Karpas-422 (cell line): Measurements from ENCODE around the gene TRIM13. TPM values are rescaled to one million over a fixed set of nuclear protein-coding genes. Genes with fewer than 3 reads are reported as not detected.
A peak's percentile ranks its signal among the peaks of the same experiment; 100 is the strongest.

Experiments used
- DNase-seq: peaks from one replicate; pipeline ENCODE4 v3.0.0-alpha.2; 2015
- H2AFZ ChIP-seq: fragments of 200-600 bp; sonication (generic); 2 replicates; pipeline ENCODE4 v1.6.1; 2014; ENCODE audit warnings: antibody characterized with exemption, low read length, mixed read lengths
- H3K27ac ChIP-seq: fragments of 200-600 bp; sonication (generic); 2 replicates; pipeline ENCODE4 v1.5.1; 2014; ENCODE audit warnings: mild to moderate bottlenecking, low read length, moderate library complexity
- H3K27me3 ChIP-seq: fragments of 200-600 bp; sonication (generic); 2 replicates; pipeline ENCODE4 v1.6.1; 2014; ENCODE audit warnings: low read length, mixed read lengths
- H3K36me3 ChIP-seq: fragments of 200-600 bp; sonication (generic); 2 replicates; pipeline ENCODE4 v1.6.1; 2014; ENCODE audit warnings: low read length, mixed read lengths; ENCODE audit not compliant: insufficient read depth
- H3K4me1 ChIP-seq: fragments of 200-600 bp; sonication (generic); 2 replicates; pipeline ENCODE4 v1.6.1; 2014; ENCODE audit warnings: mild to moderate bottlenecking, low read length, mixed read lengths
- H3K4me2 ChIP-seq: fragments of 200-600 bp; sonication (generic); 2 replicates; pipeline ENCODE4 v1.6.1; 2014; ENCODE audit warnings: low read length, low read depth, mild to moderate bottlenecking; ENCODE audit not compliant: poor library complexity, severe bottlenecking
- H3K4me3 ChIP-seq: fragments of 200-600 bp; sonication (generic); 2 replicates; pipeline ENCODE4 v1.5.1; 2014; ENCODE audit warnings: mild to moderate bottlenecking, antibody characterized with exemption, low read length, mixed read lengths
- H3K79me2 ChIP-seq: fragments of 200-600 bp; sonication (generic); 2 replicates; pipeline ENCODE4 v1.6.1; 2014; ENCODE audit warnings: mild to moderate bottlenecking, low read length, mixed read lengths
- H3K9ac ChIP-seq: fragments of 200-600 bp; sonication (generic); 2 replicates; pipeline ENCODE4 v1.6.0; 2014; ENCODE audit warnings: low read length
- H3K9me2 ChIP-seq: fragments of 200-600 bp; sonication (generic), shearing (Covaris generic); replicated peaks from 2 replicates; pipeline ENCODE4 v1.6.0; 2014; ENCODE audit warnings: mild to moderate bottlenecking, low read length, moderate library complexity; ENCODE audit not compliant: insufficient read depth
- H3K9me3 ChIP-seq: fragments of 300-700, 200-600 bp; sonication (generic); 2 replicates; pipeline ENCODE4 v1.6.1; 2014; ENCODE audit warnings: low read length, mixed read lengths
- H4K20me1 ChIP-seq: fragments of 200-600 bp; sonication (generic); 2 replicates; pipeline ENCODE4 v1.6.1; 2014; ENCODE audit warnings: mild to moderate bottlenecking, antibody characterized with exemption, low read length, low read depth; ENCODE audit not compliant: insufficient read depth
- total RNA-seq: library from RNA; depleted of rRNA; stranded (reverse); fragments of >200 nt; shearing (Covaris generic); gene quantifications from 2 replicates; pipeline ENCODE4 v1.2.3, GENCODE V29; 2014; ENCODE audit warnings: low replicate concordance

TRIM13 gene
- total RNA-seq, 1 experiment from 2014 or later = 17.5 TPM

- no peak for DNase-seq
- Histone ChIP-seq H3K9ac (no peak overlapping the region), H3K9me3 (no peaks in the 10 kb centered on the region; the same call in 1 of the 2 replicates), H3K9me2 (no peaks in the 10 kb centered on the region), H3K4me3 (no peak overlapping the region), H3K36me3 (peaks cover 19% of the 10 kb centered on the region), H4K20me1 (no peaks in the 10 kb centered on the region), H3K79me2 (no peaks in the 10 kb centered on the region), H2AFZ (no peak overlapping the region), H3K27ac (no peak overlapping the region), H3K4me2 (no peak overlapping the region), H3K4me1 (no peaks in the 10 kb centered on the region), H3K27me3 (no peaks in the 10 kb centered on the region)
These were observed 29.4 kb upstream of the TRIM13 start for GRCh38 chr13:49967456-49967855.

- Histone ChIP-seq H3K4me1 (no peaks in the 10 kb centered on the region), H3K4me2 (no peak overlapping the region), H3K27me3 (no peaks in the 10 kb centered on the region), H3K9me3 (no peaks in the 10 kb centered on the region), H3K4me3 (no peak overlapping the region), H4K20me1 (no peaks in the 10 kb centered on the region), H3K9me2 (no peaks in the 10 kb centered on the region), H3K9ac (no peak overlapping the region), H3K36me3 (peaks cover 22% of the 10 kb centered on the region; the same call in 1 of the 2 replicates), H2AFZ (no peak overlapping the region), H3K79me2 (no peaks in the 10 kb centered on the region), H3K27ac (no peak overlapping the region)
- no peak for DNase-seq
These were observed 24.1 kb upstream of the TRIM13 start for GRCh38 chr13:49972709-49973108.

- H3K9ac ChIP-seq = no peak overlapping the region
- no peaks in the 10 kb centered on the region for H4K20me1 ChIP-seq
- no peak for DNase-seq
- no peak overlapping the region for H3K4me2 ChIP-seq
- no peaks in the 10 kb centered on the region for H3K9me2 ChIP-seq
- no peak overlapping the region for H2AFZ ChIP-seq
- no peaks in the 10 kb centered on the region for H3K79me2 ChIP-seq
- H3K27me3 ChIP-seq = no peaks in the 10 kb centered on the region
- no peak overlapping the region for H3K4me3 ChIP-seq
- H3K9me3 ChIP-seq = no peaks in the 10 kb centered on the region
- no peaks in the 10 kb centered on the region for H3K4me1 ChIP-seq
- H3K36me3 ChIP-seq = peaks cover 16% of the 10 kb centered on the region; the same call in 1 of the 2 replicates
- H3K27ac ChIP-seq = no peak overlapping the region
These were observed 21.0 kb upstream of the TRIM13 start for GRCh38 chr13:49975826-49976225.

GRCh38 chr13:49976314-49977258 is 20.3 kb upstream of the TRIM13 start:
- H4K20me1 ChIP-seq = no peaks in the 10 kb centered on the region
- peaks cover 16% of the 10 kb centered on the region; the same call in 1 of the 2 replicates for H3K36me3 ChIP-seq
- peak; percentile 90 for DNase-seq
- H3K27ac ChIP-seq = no peak overlapping the region
- H3K79me2 ChIP-seq = no peaks in the 10 kb centered on the region
- no peak overlapping the region for H3K4me2 ChIP-seq
- no peaks in the 10 kb centered on the region for H3K4me1 ChIP-seq
- H3K27me3 ChIP-seq = no peaks in the 10 kb centered on the region
- H3K4me3 ChIP-seq = no peak overlapping the region
- no peak overlapping the region for H2AFZ ChIP-seq
- no peaks in the 10 kb centered on the region for H3K9me2 ChIP-seq
- no peak overlapping the region for H3K9ac ChIP-seq
- H3K9me3 ChIP-seq = no peaks in the 10 kb centered on the region

GRCh38 chr13:49977992-49978391 is 18.9 kb upstream of the TRIM13 start:
- Histone ChIP-seq H2AFZ (no peak overlapping the region; the same call in 1 of the 2 replicates), H3K9me2 (no peaks in the 10 kb centered on the region), H4K20me1 (no peaks in the 10 kb centered on the region), H3K27me3 (no peaks in the 10 kb centered on the region), H3K79me2 (no peaks in the 10 kb centered on the region), H3K9ac (no peak overlapping the region), H3K36me3 (peaks cover 16% of the 10 kb centered on the region; the same call in 1 of the 2 replicates), H3K27ac (peak overlapping the region; percentile 32; the same call in 1 of the 2 replicates), H3K4me2 (no peak overlapping the region), H3K9me3 (no peaks in the 10 kb centered on the region), H3K4me1 (no peaks in the 10 kb centered on the region), H3K4me3 (no peak overlapping the region)
- no peak for DNase-seq

GRCh38 chr13:49980266-49980665 is 16.6 kb upstream of the TRIM13 start:
- Histone ChIP-seq H3K4me1 (no peaks in the 10 kb centered on the region), H3K27ac (no peak overlapping the region)
- no peak for DNase-seq

GRCh38 chr13:49985129-49985528 is 11.7 kb upstream of the TRIM13 start:
- H3K27me3 ChIP-seq = no peaks in the 10 kb centered on the region
- no peak overlapping the region for H3K9ac ChIP-seq
- no peaks in the 10 kb centered on the region for H3K9me3 ChIP-seq
- no peak overlapping the region for H3K4me2 ChIP-seq
- no peaks in the 10 kb centered on the region for H3K4me1 ChIP-seq
- H3K4me3 ChIP-seq = no peak overlapping the region
- no peak overlapping the region for H3K27ac ChIP-seq
- H4K20me1 ChIP-seq = no peaks in the 10 kb centered on the region
- H3K79me2 ChIP-seq = no peaks in the 10 kb centered on the region
- DNase-seq = no peak
- H3K36me3 ChIP-seq = peaks cover 6% of the 10 kb centered on the region
- no peak overlapping the region for H2AFZ ChIP-seq
- H3K9me2 ChIP-seq = no peaks in the 10 kb centered on the region

More at GRCh38 chr13:49980266-49980665, 16.6 kb upstream of the TRIM13 start:
- H2AFZ ChIP-seq = no peak overlapping the region
- H3K4me2 ChIP-seq = no peak overlapping the region
- no peaks in the 10 kb centered on the region for H3K79me2 ChIP-seq
- no peak overlapping the region for H3K9ac ChIP-seq
- H3K27me3 ChIP-seq = no peaks in the 10 kb centered on the region
- no peaks in the 10 kb centered on the region for H4K20me1 ChIP-seq
- H3K4me3 ChIP-seq = no peak overlapping the region
- H3K36me3 ChIP-seq = peaks cover 11% of the 10 kb centered on the region; the same call in 1 of the 2 replicates
- no peaks in the 10 kb centered on the region for H3K9me3 ChIP-seq
- no peaks in the 10 kb centered on the region for H3K9me2 ChIP-seq

- Histone ChIP-seq H3K4me1 (no peaks in the 10 kb centered on the region), H3K9ac (no peak overlapping the region), H3K9me2 (no peaks in the 10 kb centered on the region), H3K36me3 (peaks cover 10% of the 10 kb centered on the region), H3K27me3 (no peaks in the 10 kb centered on the region), H3K79me2 (no peaks in the 10 kb centered on the region), H3K9me3 (no peaks in the 10 kb centered on the region), H3K4me3 (no peak overlapping the region), H2AFZ (no peak overlapping the region), H3K27ac (no peak overlapping the region), H4K20me1 (no peaks in the 10 kb centered on the region), H3K4me2 (no peak overlapping the region)
- no peak for DNase-seq
These were observed 10.4 kb upstream of the TRIM13 start for GRCh38 chr13:49986471-49986870.
